DND-41 (cell line): ENCODE data around the gene ERP27.

Source experiments
- CTCF ChIP-seq: IDR thresholded peaks from 2 replicates; pipeline ENCODE4 v1.5.1; 2012; ENCODE audit warnings: borderline replicate concordance, low read length, moderate library complexity, mild to moderate bottlenecking; ENCODE audit not compliant: poor library complexity, severe bottlenecking; ENCODE audit errors: extremely low read depth
- EZH2 ChIP-seq: IDR thresholded peaks from 3 replicates; pipeline ENCODE4 v1.6.1; 2012; ENCODE audit warnings: borderline replicate concordance, low read depth, mild to moderate bottlenecking, moderate library complexity, low read length, inconsistent platforms; ENCODE audit not compliant: severe bottlenecking

- no peak for TF ChIP-seq CTCF
- TF ChIP-seq EZH2, result no peak
These were observed 52.1 kb downstream of the ERP27 start for GRCh38 chr12:14886271-14886670.
